Testis (tissue), 3 donors: Measurements from ENCODE around the gene SLAMF8. TPM values are rescaled to one million over a fixed set of nuclear protein-coding genes. Genes with fewer than 3 reads are reported as not detected.
A peak's percentile ranks its signal among the peaks of the same experiment; 100 is the strongest.

Experiments
- DNase-seq: peaks from one replicate; pipeline ENCODE4 v3.0.0-alpha.2; 2019
- H3K27ac ChIP-seq, 2 donors: fragments of 200-600 bp; sonication (generic); one replicate each; pipeline ENCODE4 v1.5.1; 2019
- H3K27me3 ChIP-seq: fragments of 200-600 bp; sonication (generic); one replicate; pipeline ENCODE4 v1.5.1; 2019
- H3K36me3 ChIP-seq: fragments of 200-600 bp; sonication (generic); one replicate; pipeline ENCODE4 v1.5.1; 2017; ENCODE audit warnings: low read depth; ENCODE audit errors: missing control alignments
- H3K4me1 ChIP-seq: fragments of 200-600 bp; sonication (generic); one replicate; pipeline ENCODE4 v1.5.1; 2019
- H3K4me3 ChIP-seq, 2 donors: fragments of 200-600 bp; sonication (generic); one replicate each; pipeline ENCODE4 v1.5.1; 2017 to 2019
- H3K9me3 ChIP-seq: fragments of 200-600 bp; sonication (generic); one replicate; pipeline ENCODE4 v1.5.1; 2017
- CTCF ChIP-seq, 3 experiments: fragments of 450-650 bp in 2 of 3; fragments of 200-600 bp in 1 of 3; sonication (generic) in 1 of 3; IDR thresholded peaks; one replicate each; pipeline ENCODE4 v1.5.1; 2016 to 2019; ENCODE audit warnings: antibody characterized with exemption in 3 of 3, mild to moderate bottlenecking in 2 of 3, moderate library complexity in 1 of 3
- POLR2A ChIP-seq: fragments of 450-650 bp; IDR thresholded peaks from one replicate; pipeline ENCODE4 v1.6.1; 2017; ENCODE audit warnings: antibody characterized with exemption, mild to moderate bottlenecking, moderate library complexity
- WGBS, 2 donors: methylation state at CpG; one replicate each; pipeline ENCODE4 v1.1.5; 2018; 5-methylcytosine and 5-hydroxymethylcytosine counted together
- intact Hi-C: fragments of 100-400 bp; cut with DNase I; formaldehyde crosslinking; loops from one replicate; pipeline ENCODE4 v1.15.1; 2023; ENCODE audit warnings: low total_unique reads
- polyA plus RNA-seq: library from polyadenylated mRNA; stranded (reverse); fragments of 350-450 nt; fragmentation: Illumina TruSeq; extraction: RNeasy Lipid Tissue Mini Kit (QIAGEN cat#74804); gene quantifications from one replicate; pipeline ENCODE4 v1.2.3, GENCODE V29; 2014; ENCODE audit warnings: low read depth, low replicate concordance; ENCODE audit not compliant: insufficient read depth
- total RNA-seq, 2 donors: library from RNA; depleted of rRNA; stranded (reverse); fragments of >200 nt; gene quantifications; one replicate each; pipeline ENCODE4 v1.2.3, GENCODE V29; 2016

SLAMF8 gene
- total and polyA plus RNA-seq, 3 donors from 2014 or later = 0.47 to 5.3 (median 0.74) TPM

GRCh38 chr1:159829822-159830465, 3.3 kb downstream of the SLAMF8 start:
- TF ChIP-seq CTCF (IDR thresholded peaks at IDR 0.05) = no peak
- TF ChIP-seq POLR2A = no peak
- Histone ChIP-seq H3K9me3 (no peaks in the 10 kb centered on the region), H3K4me1 (no peaks in the 10 kb centered on the region), H3K27ac (no peak overlapping the region), H3K36me3 (no peaks in the 10 kb centered on the region), H3K4me3 (no peak overlapping the region), H3K27me3 (no peaks in the 10 kb centered on the region)
- WGBS, 2 donors = 55 to 57% methylated on average over 8 to 18 of the region's 18 CpGs
- intact Hi-C loops = no loop called here
- peak; percentile 48 for DNase-seq

- DNase-seq = no peak
- H3K27me3 ChIP-seq = no peaks in the 10 kb centered on the region
Measured at GRCh38 chr1:159830722-159831121, 4.0 kb downstream of the SLAMF8 start.

GRCh38 chr1:159831412-159832141, 4.9 kb downstream of the SLAMF8 start:
- Histone ChIP-seq H3K27ac (no peak overlapping the region), H3K9me3 (no peaks in the 10 kb centered on the region), H3K27me3 (no peaks in the 10 kb centered on the region), H3K4me1 (no peaks in the 10 kb centered on the region), H3K36me3 (no peaks in the 10 kb centered on the region), H3K4me3 (no peak overlapping the region)
- WGBS, 2 donors = 59% methylated on average over 7 of the region's 7 CpGs
- intact Hi-C loops = no loop called here
- TF ChIP-seq POLR2A (no peak), CTCF (IDR thresholded peaks at IDR 0.05) (no peak)
- no peak for DNase-seq

More at GRCh38 chr1:159830722-159831121, 4.0 kb downstream of the SLAMF8 start:
- no peak overlapping the region for H3K4me3 ChIP-seq
- no peak overlapping the region for H3K27ac ChIP-seq
- 87 to 90% methylated on average over 8 of the region's 8 CpGs for WGBS, 2 donors
- intact Hi-C loops = no loop called here
- no peaks in the 10 kb centered on the region for H3K36me3 ChIP-seq
- TF ChIP-seq POLR2A (no peak), CTCF (IDR thresholded peaks at IDR 0.05) (no peak)
- no peaks in the 10 kb centered on the region for H3K9me3 ChIP-seq
- H3K4me1 ChIP-seq = no peaks in the 10 kb centered on the region

- Histone ChIP-seq H3K27me3 (no peaks in the 10 kb centered on the region), H3K4me1 (no peaks in the 10 kb centered on the region), H3K4me3 (no peak overlapping the region), H3K36me3 (no peaks in the 10 kb centered on the region), H3K9me3 (no peaks in the 10 kb centered on the region), H3K27ac (no peak overlapping the region)
- TF ChIP-seq CTCF (IDR thresholded peaks at IDR 0.05) (no peak), POLR2A (no peak)
- DNase-seq = no peak
- 87 to 94% methylated on average over 2 of the region's 2 CpGs for WGBS, 2 donors
- intact Hi-C loops = no loop called here
Measured at GRCh38 chr1:159832309-159832708, 5.6 kb downstream of the SLAMF8 start.
